GM12891 (cell line): ENCODE data around the gene EXOC4.

Experiments used
- PAX5 ChIP-seq: IDR thresholded peaks from 2 replicates; pipeline ENCODE4 v1.6.1; 2011; ENCODE audit warnings: low read length, moderate library complexity, mild to moderate bottlenecking; ENCODE audit not compliant: insufficient read depth, severe bottlenecking
- POLR2A ChIP-seq: IDR thresholded peaks from 2 replicates; pipeline ENCODE4 v1.6.1; 2011; ENCODE audit warnings: low read depth, low read length, control low read depth
- POLR2AphosphoS5 ChIP-seq: IDR thresholded peaks from 2 replicates; pipeline ENCODE4 v1.6.1; 2011; ENCODE audit warnings: low read depth, low read length, control low read depth
- POU2F2 ChIP-seq: IDR thresholded peaks from 2 replicates; pipeline ENCODE4 v1.6.1; 2011; ENCODE audit warnings: low read depth, mild to moderate bottlenecking, control low read depth, low read length, moderate library complexity
- SPI1 ChIP-seq: IDR thresholded peaks from 2 replicates; pipeline ENCODE4 v1.6.1; 2011; ENCODE audit warnings: low read depth, low read length, control low read depth
- TAF1 ChIP-seq: IDR thresholded peaks from 2 replicates; pipeline ENCODE4 v1.6.1; 2011; ENCODE audit warnings: low read depth, low read length, control low read depth

DNA sequence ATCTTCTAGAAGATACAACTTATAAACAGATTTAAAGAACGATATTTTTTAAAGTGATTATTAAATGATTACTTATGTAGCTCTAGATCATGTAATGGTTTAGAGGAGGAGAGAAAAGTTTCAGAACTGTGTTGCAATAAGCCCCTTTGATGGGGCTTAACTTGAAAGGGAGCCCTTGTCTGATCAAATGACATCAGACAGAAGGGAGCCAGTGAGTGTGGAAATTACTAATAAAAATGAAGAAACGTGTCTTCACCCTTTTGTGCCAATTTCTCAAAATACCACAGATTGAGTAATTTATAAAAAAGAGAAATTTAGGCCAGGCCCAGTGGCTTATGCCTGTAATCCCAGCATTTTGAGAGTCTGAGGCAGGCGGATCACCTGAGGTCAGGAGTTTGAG lies 318.2 kb downstream of the EXOC4 start:
- TF ChIP-seq POLR2AphosphoS5: no peak
- no peak for TF ChIP-seq POLR2A
- no peak for TF ChIP-seq POU2F2
- no peak for TF ChIP-seq SPI1
- no peak for TF ChIP-seq TAF1
- TF ChIP-seq PAX5: no peak
